AG10803 (cell line): ENCODE measurements around the gene BTBD9.

Experiments
- DNase-seq: peaks from one replicate; pipeline ENCODE4 v3.0.0; 2010; ENCODE audit warnings: low read depth
- H3K4me3 ChIP-seq: 2 replicates; pipeline ENCODE4 v1.5.1; 2011; ENCODE audit warnings: mild to moderate bottlenecking, low read length, control low read depth
- CTCF ChIP-seq: conservative IDR thresholded peaks from 2 replicates; pipeline ENCODE4 v1.5.1; 2011; ENCODE audit warnings: mild to moderate bottlenecking, low read length, control low read depth, inconsistent platforms

BTBD9 gene

GRCh38 chr6:38162493-38163185, 477.1 kb downstream of the BTBD9 start:
- no peak overlapping the region for H3K4me3 ChIP-seq
- no peak for DNase-seq
- no peak for TF ChIP-seq CTCF

- no peak for TF ChIP-seq CTCF
- H3K4me3 ChIP-seq, result no peak overlapping the region
Measured at GRCh38 chr6:38161754-38162492, 477.8 kb downstream of the BTBD9 start.

GRCh38 chr6:38161331-38161730, 478.4 kb downstream of the BTBD9 start:
- no peak overlapping the region for H3K4me3 ChIP-seq
- no peak for TF ChIP-seq CTCF
- DNase-seq, result no peak

More at GRCh38 chr6:38161754-38162492, 477.8 kb downstream of the BTBD9 start:
- DNase-seq, result no peak

GRCh38 chr6:38160831-38161230, 478.9 kb downstream of the BTBD9 start:
- DNase-seq, result no peak
- no peak for TF ChIP-seq CTCF
- no peak overlapping the region for H3K4me3 ChIP-seq

GRCh38 chr6:38159596-38159995, 480.1 kb downstream of the BTBD9 start:
- no peak for TF ChIP-seq CTCF
- no peak overlapping the region for H3K4me3 ChIP-seq
- DNase-seq, result no peak

GRCh38 chr6:38158762-38159350, 480.9 kb downstream of the BTBD9 start:
- no peak for TF ChIP-seq CTCF
- DNase-seq, result no peak
- no peak overlapping the region for H3K4me3 ChIP-seq
